A549 treated with CpdA at 1 μM for 4 hours (cell line): ENCODE data around the gene CLDN17. TPM values are rescaled to one million over a fixed set of nuclear protein-coding genes. Genes with fewer than 3 reads are reported as not detected.

Experiments used
- total RNA-seq: library from RNA; stranded (reverse); fragments of 200-300 nt; extraction: Qiagen RNA extraction; gene quantifications from 5 replicates; pipeline ENCODE4 v1.2.3, GENCODE V29; 2022; ENCODE audit warnings: low read depth

Gene CLDN17
- total RNA-seq, result not detected in 5 replicates

GRCh38 chr21:30166705-30167104 lies at the start of gene CLDN17:
CLDN17 (minus strand) TSS chr21:30166805; CDS start chr21:30166617, 188 bp downstream.

GRCh38 chr21:30216041-30216723 lies 49.6 kb upstream of the CLDN17 start, which contains the start of gene CLDN8:
CLDN8 (minus strand) TSS chr21:30216097; CDS start chr21:30215925, 172 bp downstream.

Other genes with a start within 250 kb of the CLDN17 start
- gene GRIK1, start 226.8 kb downstream of the CLDN17 start, total RNA-seq, result not detected in 5 replicates
- not detected in 5 replicates for gene CLDN8, start 49.3 kb upstream of the CLDN17 start, total RNA-seq
- gene KRTAP24-1, start 116.1 kb upstream of the CLDN17 start, total RNA-seq, result not detected in 5 replicates
- gene KRTAP25-1, start 122.7 kb upstream of the CLDN17 start, total RNA-seq, result not detected in 5 replicates
- gene KRTAP26-1, start 153.5 kb upstream of the CLDN17 start, total RNA-seq, result not detected in 5 replicates
- not detected in 5 replicates for gene KRTAP27-1, start 170.9 kb upstream of the CLDN17 start, total RNA-seq
- gene KRTAP23-1, start 181.8 kb upstream of the CLDN17 start, total RNA-seq, result not detected in 5 replicates
- not detected in 5 replicates for gene KRTAP13-2, start 205.5 kb upstream of the CLDN17 start, total RNA-seq
- gene KRTAP13-1, start 229.2 kb upstream of the CLDN17 start, total RNA-seq, result not detected in 5 replicates